HEK293T (cell line): Measurements from ENCODE around the gene DNAH3.

Experiments used
- ELF4 ChIP-seq: fragments of 450-650 bp; IDR thresholded peaks from 2 replicates; pipeline ENCODE4 v1.6.1; 2017; ENCODE audit warnings: antibody characterized with exemption
- SP1 ChIP-seq: fragments of 450-650 bp; IDR thresholded peaks from 2 replicates; pipeline ENCODE4 v1.6.1; 2017

GRCh38 chr16:21078563-21078962 lies 72.1 kb downstream of the DNAH3 start:
- TF ChIP-seq ELF4 (no peak), SP1 (no peak)
